HG02759 (cell line): ENCODE results near the gene CBR1.
A peak's percentile ranks its signal among the peaks of the same experiment; 100 is the strongest.

ENCODE experiments used
- ATAC-seq: cut with Tn5 transposase; IDR thresholded peaks from one replicate; pipeline ENCODE4 v1.9.1; 2021; ENCODE audit warnings: mild to moderate bottlenecking, moderate library complexity; ENCODE audit not compliant: unreplicated experiment

Gene CBR1

GRCh38 chr21:36069713-36070583 lies at the start of gene CBR1:
Gene CBR1, plus strand, starts transcription at chr21:36070024. Its CDS starts 92 bp downstream, at chr21:36070116.
- peak; percentile 99 for ATAC-seq

DNA sequence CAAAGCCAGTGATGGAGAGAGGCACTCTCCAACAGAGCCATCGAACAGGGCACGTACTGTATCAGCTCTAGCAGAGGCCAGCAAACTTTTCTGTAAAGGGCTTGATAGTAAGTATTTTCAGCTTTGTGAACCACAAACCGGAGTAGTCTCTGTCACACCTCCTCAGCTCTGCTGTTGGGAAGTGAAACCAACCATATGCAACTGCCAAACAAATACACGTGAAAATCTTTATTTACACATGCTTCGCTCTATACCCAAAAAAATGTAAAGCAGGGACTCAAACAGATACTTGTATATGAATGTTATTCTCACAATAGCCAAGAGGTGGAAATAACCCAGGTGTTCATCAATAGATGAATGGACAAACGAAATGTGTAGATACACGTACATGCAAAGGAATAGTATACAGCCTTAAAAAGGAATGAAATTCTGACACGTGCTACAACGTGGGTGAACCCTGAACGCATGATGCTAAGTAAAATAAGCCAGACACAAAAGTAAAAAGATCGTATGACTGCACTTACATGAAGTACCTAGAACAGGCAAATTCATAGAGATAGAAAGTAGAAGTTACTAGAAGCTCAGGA lies 48.5 kb upstream of the CBR1 start:
- peak; percentile 68 for ATAC-seq

DNA sequence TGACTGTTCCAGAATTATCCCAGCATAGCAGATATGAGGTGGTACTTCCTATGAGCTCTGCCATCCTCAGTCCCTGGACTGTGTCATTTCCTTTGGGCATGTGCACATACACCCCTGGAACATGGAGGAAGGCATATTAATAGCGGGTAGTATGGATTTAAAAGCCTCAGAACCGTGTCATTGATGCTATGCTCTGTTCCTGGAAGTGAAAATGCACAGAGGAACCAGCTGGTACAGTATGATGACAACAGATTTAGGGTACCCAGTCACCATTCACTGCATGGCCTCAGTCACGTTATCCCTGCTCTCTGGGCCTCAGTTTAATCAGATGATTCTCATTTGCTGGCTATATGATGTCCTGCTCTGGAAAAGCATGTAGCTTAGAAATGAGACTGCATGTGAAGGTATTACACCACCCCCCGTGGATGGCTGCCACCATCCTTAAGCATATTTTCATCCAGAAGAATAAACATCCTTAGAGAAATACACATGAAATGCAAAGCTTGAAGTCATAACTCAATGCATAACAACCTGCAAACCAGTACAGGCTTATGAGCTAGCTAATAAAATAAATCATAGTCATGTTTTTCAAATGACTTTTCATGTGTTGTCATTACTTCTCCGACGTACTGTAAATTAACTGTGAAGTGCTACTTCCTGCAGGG lies 47.3 kb upstream of the CBR1 start:
- no peak for ATAC-seq

GRCh38 chr21:36023092-36023480 lies 46.7 kb upstream of the CBR1 start:
- ATAC-seq: no peak

- ATAC-seq: no peak
Measured at GRCh38 chr21:36024782-36025181, 45.0 kb upstream of the CBR1 start.

GRCh38 chr21:36027347-36027746 lies 42.5 kb upstream of the CBR1 start:
- ATAC-seq: no peak

DNA sequence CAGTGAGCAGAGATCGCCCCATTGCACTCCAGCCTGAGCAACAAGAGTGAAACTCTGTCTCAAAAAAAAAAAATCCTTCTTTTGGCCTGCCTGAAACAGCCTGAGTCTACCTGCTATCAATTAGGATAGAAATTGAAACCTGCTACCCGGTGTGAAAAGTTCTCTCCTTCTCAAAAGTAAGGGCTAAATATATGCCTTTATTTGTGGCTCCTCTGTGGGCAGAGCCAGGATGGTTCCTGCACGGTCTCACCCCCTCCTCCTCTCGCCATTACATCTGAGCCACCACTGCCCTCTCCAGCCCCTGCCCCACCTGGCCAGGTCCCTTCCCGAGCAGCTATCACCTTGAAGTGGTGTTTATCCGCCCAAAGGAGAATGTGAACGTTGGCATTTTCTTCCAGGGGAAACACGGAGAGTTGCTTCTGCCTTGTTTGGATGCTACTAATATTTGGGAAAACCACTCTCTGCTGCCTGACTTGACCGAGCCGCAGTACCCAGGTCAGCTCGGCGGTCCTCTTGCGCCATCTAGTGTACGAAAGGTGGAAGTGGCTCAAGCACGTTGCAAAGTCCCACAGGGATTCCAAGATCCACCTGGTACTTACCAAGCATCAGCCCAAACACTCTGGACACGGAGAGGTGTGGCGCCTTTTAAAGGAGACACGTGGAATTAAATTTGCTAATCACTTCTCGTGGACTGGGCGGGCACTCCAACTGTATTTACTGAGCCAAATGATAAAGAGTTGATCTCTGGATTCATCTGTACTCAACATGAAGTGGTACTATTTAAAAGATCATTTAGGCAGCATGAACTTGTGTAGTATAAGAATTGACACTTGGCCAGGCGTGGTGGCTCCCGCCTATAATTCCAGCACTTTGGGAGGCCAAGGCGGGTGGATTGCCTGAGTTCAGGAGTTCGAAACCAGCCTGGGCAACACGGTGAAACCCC lies 41.4 kb upstream of the CBR1 start:
- ATAC-seq: peak; percentile 71

DNA sequence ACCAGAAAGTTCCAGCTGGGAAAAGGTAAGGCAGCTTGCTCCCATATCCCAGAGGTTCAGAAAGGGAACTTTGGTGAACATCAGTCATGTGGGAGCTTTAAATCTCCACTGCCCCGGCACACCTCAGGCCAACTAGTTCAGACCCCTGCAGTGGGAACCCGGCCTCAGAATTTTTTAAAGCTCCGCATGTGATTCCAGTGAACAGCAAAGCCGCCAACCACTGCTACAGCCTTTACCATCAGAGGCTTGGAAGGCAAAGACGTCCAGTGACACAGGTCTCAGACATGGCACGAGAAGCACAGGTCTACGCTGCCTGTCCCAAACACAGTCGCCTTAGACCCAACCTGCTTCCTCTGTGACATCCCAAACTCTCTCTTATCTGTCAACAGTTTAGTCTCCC lies 40.5 kb upstream of the CBR1 start:
- ATAC-seq: no peak

GRCh38 chr21:36030581-36031189 lies 39.1 kb upstream of the CBR1 start:
- ATAC-seq: no peak

DNA sequence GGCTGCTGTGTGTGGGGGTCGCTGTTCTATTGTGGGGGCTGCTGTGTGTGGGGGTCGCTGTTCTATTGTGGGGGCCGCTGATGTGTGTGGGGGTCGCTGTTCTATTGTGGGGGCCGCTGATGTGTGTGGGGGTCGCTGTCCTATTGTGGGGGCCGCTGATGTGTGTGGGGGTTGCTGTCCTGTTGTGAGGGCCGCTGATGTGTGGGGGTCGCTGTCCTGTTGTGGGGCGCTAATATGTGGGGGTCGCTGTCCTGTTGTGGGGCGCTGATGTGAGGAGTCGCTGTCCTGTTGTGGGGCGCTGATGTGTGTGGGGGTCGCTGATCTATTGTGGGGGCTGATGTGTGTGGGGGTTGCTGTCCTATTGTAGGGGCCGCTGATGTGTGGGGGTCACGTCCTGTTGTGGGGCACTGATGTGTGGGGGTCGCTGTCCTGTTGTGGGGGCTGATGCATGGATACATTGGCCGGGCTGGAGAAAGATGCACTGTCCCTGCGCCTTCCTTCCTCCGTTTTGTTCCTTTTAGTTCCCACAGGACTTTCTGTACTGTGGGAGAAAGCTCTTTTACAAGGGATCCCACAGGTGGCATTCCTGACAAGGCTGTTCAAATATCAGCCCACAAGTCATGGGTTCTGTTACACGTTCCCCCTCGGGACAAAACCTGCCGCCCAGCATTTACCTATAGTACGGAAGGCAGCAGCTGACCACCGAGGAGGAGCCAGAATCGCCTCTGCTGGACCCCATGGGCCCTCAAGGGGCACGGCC lies 37.0 kb upstream of the CBR1 start:
- ATAC-seq: no peak

GRCh38 chr21:36034211-36034913 lies 35.5 kb upstream of the CBR1 start:
- no peak for ATAC-seq

DNA sequence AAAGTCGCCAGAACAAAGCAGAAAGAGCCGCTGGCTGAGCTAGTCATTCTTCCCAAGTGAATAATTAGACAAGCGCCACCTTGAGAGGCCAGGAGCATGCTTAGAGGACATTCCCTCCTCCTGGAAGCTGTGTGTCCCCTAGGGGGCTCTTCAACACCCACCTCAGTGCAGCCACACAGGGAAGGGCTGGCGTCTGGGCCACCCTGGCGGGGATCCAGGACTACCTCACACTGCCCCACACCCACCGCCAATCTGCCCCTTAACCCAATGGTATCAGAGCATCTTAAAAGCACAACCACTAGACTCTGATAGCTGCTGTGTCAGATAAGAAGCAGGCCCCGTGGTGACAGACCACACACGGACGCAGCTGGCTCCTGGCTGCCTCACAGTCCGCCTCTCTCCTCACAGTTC lies 34.4 kb upstream of the CBR1 start:
- no peak for ATAC-seq

DNA sequence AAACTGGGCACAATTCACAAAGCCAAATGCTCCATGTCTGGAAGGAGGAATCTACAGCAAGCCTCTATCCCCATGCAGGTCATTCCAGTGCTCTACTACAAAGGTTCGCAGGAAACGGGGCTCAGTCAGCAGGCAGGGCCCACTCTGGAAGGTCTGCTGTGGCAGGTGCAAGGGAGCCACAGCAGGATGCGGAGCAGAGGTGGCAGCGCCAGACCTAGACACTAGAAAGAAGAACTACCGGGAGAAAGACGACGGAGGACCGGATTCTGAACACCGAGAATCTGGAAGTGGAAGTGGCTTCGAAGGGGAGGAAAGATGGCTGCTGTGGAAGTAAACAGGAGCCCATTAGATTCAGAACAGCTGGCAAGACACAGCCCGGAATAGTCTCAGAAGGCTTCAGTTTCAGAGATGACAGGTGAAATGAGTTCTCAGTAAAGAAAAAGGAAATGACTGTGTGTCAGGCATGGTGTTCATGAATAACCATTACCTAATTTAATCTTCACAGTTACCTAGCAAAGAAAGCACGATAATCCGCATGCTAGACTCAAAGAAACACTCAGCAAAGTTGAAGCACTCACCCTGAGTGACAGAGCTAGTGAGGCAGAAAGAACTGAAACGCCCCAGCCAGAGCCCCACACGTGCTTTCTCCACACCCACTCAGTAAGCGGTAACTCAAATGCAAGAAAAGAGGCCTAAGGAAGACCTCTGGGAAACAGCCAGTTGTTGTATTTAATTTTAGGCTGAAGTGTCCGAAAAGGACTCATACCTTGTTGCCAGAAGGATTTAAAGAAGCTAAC lies 30.9 kb upstream of the CBR1 start:
- no peak for ATAC-seq

GRCh38 chr21:36039861-36040260 lies 30.0 kb upstream of the CBR1 start:
- no peak for ATAC-seq

DNA sequence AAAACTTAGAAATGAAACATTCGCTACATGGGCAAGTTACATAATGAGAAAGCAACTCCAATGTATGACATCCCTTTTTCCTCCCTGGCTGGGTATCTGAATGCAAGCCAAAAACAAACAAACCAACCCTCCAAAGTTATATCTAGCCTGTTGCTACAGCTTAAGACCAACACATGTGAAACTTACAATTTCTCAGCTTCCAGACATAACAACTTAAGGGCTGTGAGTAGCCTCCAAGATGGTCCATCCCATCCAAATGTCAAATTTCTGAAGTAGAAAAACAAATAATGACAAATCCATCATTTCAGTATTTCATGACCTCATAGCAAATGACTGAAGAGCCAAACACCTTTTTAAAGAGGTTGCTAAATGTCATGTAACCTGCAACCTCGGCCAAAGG lies 29.4 kb upstream of the CBR1 start:
- no peak for ATAC-seq

GRCh38 chr21:36041910-36042309 lies 27.9 kb upstream of the CBR1 start:
- ATAC-seq: no peak

GRCh38 chr21:36044056-36044455 lies 25.8 kb upstream of the CBR1 start:
- ATAC-seq: no peak

DNA sequence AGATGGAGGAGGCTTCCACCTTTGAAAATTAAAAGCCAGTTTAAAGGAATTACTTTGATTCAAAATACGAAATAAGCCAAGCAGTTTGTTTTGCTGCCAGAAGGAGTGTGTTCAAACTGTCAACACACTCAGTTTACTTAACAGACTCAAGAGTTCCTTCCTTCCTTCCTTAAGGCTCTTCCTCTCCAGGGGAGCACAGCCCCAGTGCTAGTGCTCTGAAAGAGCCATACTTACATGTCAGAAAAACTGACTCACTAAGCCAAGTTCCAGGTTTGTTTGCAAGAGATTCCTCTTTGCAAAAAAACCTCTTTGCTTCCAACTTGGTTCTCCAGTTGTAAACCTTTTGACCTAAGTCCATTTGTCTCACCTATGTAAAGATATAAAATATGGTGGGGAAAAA lies 23.8 kb upstream of the CBR1 start:
- ATAC-seq: no peak
